Endothelial cell of umbilical vein (primary cell): ENCODE data around the gene QPCT. TPM values are rescaled to one million over a fixed set of nuclear protein-coding genes. Genes with fewer than 3 reads are reported as not detected.

Source experiments
- BruUV-seq: library from RNA; stranded (reverse); fragments of 400-500 nt; replicated peaks from 2 replicates; lab custom pipeline; 2021; lab: Mats Ljungman, UMichigan
- CTCF ChIA-PET: fragments of 300-600, 350-600 bp; sonication (Branson Sonifier 250); formaldehyde crosslinking; loops from one replicate; lab custom pipeline; 2021; ENCODE audit warnings: antibody characterized with exemption, inconsistent platforms; lab: Charles Lee
- POLR2A ChIA-PET: fragments of 300-600, 350-600 bp; sonication (Branson Sonifier 250); formaldehyde crosslinking; loops from one replicate; lab custom pipeline; 2021; ENCODE audit warnings: antibody characterized with exemption, inconsistent platforms; lab: Charles Lee
- DNase-seq: peaks from one replicate; pipeline ENCODE4 v3.0.0-alpha.2; 2011; ENCODE audit warnings: low read depth, low spot score
- FAIRE-seq: peaks from 2 replicates; lab custom pipeline; 2011; peaks lifted over from hg19 to GRCh38; lab: Jason Lieb, UNC
- H2AFZ ChIP-seq: 2 replicates; pipeline ENCODE4 v1.6.0; 2012; ENCODE audit warnings: low read depth, low read length, control low read depth, inconsistent platforms
- H3K27ac ChIP-seq: 2 replicates; pipeline ENCODE4 v1.5.1; 2011; ENCODE audit warnings: low read depth, mild to moderate bottlenecking, control low read depth, low read length, moderate library complexity; ENCODE audit not compliant: insufficient read depth
- H3K27me3 ChIP-seq, 2 experiments: 2 replicates each; pipeline versions ENCODE4 v1.6.0 to v1.6.1; 2011; ENCODE audit warnings: low read length in 2 of 2, mixed read lengths in 1 of 2; ENCODE audit not compliant: control insufficient read depth in 2 of 2, insufficient read depth in 2 of 2
- H3K36me3 ChIP-seq, 2 experiments: 2 replicates in 1 of 2; 3 replicates in 1 of 2; pipeline ENCODE4 v1.5.1; 2011; ENCODE audit warnings: low read length in 2 of 2, mild to moderate bottlenecking in 1 of 2, moderate library complexity in 1 of 2; ENCODE audit not compliant: control insufficient read depth in 2 of 2, insufficient read depth in 2 of 2; ENCODE audit errors: extremely low read depth in 1 of 2
- H3K4me1 ChIP-seq: 3 replicates; pipeline ENCODE4 v1.5.1; 2011; ENCODE audit warnings: mild to moderate bottlenecking, low read length; ENCODE audit not compliant: control insufficient read depth, insufficient read depth; ENCODE audit errors: extremely low read depth
- H3K4me2 ChIP-seq: 2 replicates; pipeline ENCODE4 v1.6.1; 2011; ENCODE audit warnings: low read length, control low read depth, mixed read lengths; ENCODE audit not compliant: insufficient read depth
- H3K4me3 ChIP-seq, 3 experiments: fragments of 200-600 bp in 1 of 3; sonication (generic), shearing (Covaris generic) in 1 of 3; replicated peaks in 1 of 3; 2 replicates each; pipeline ENCODE4 v1.5.1; 2011 to 2016; ENCODE audit warnings: control low read depth in 3 of 3, low read length in 3 of 3, mild to moderate bottlenecking in 2 of 3, inconsistent platforms in 1 of 3, low read depth in 1 of 3, moderate library complexity in 1 of 3; ENCODE audit not compliant: insufficient read depth in 1 of 3
- H3K79me2 ChIP-seq: 2 replicates; pipeline ENCODE4 v1.6.0; 2012; ENCODE audit warnings: low read length, inconsistent platforms; ENCODE audit not compliant: control insufficient read depth, insufficient read depth
- H3K9ac ChIP-seq: replicated peaks from 2 replicates; pipeline ENCODE3; 2011; ENCODE audit warnings: low read length, control low read depth; ENCODE audit not compliant: insufficient read depth; ENCODE audit errors: extremely low read depth
- H3K9me1 ChIP-seq: replicated peaks from 3 replicates; pipeline ENCODE4 v1.6.0; 2011; ENCODE audit warnings: mild to moderate bottlenecking, low read length; ENCODE audit not compliant: control insufficient read depth, insufficient read depth; ENCODE audit errors: extremely low read depth
- H3K9me3 ChIP-seq: replicated peaks from 2 replicates; pipeline ENCODE4 v1.5.1; 2012; ENCODE audit warnings: low read length, inconsistent platforms; ENCODE audit not compliant: control insufficient read depth, insufficient read depth
- H4K20me1 ChIP-seq: replicated peaks from 2 replicates; pipeline ENCODE3; 2011; ENCODE audit warnings: mild to moderate bottlenecking, low read length; ENCODE audit not compliant: control insufficient read depth, insufficient read depth; ENCODE audit errors: extremely low read depth
- FOS ChIP-seq: IDR thresholded peaks from 2 replicates; pipeline ENCODE4 v1.6.1; 2011; ENCODE audit warnings: mild to moderate bottlenecking, low read length, moderate library complexity, borderline replicate concordance; ENCODE audit not compliant: insufficient read depth
- GATA2 ChIP-seq: IDR thresholded peaks from 2 replicates; pipeline ENCODE4 v1.7.0; 2011; ENCODE audit warnings: low read depth, mild to moderate bottlenecking, moderate library complexity, mixed read lengths, low read length; ENCODE audit not compliant: insufficient read length, insufficient read depth
- JUN ChIP-seq: IDR thresholded peaks from 2 replicates; pipeline ENCODE4 v1.6.1; 2011; ENCODE audit warnings: borderline replicate concordance, low read depth; ENCODE audit not compliant: insufficient read length, insufficient read depth
- MAX ChIP-seq: IDR thresholded peaks from 2 replicates; pipeline ENCODE4 v1.6.1; 2011; ENCODE audit not compliant: insufficient read depth, insufficient read length
- MYC ChIP-seq: IDR thresholded peaks from one replicate; pipeline ENCODE4 v1.6.1; 2011; ENCODE audit warnings: mild to moderate bottlenecking, low read depth, low read length
- POLR2A ChIP-seq: IDR thresholded peaks from 2 replicates; pipeline ENCODE4 v1.6.1; 2012; ENCODE audit warnings: low read depth, mild to moderate bottlenecking, control low read depth, low read length
- POLR2AphosphoS5 ChIP-seq: IDR thresholded peaks from 2 replicates; pipeline ENCODE4 v1.6.1; 2012; ENCODE audit warnings: low read depth, mild to moderate bottlenecking, control low read depth, low read length, moderate library complexity; ENCODE audit not compliant: insufficient read depth
- dilution Hi-C: fragments of 300-500 bp; cut with MboI; formaldehyde crosslinking; loops from one replicate; pipeline ENCODE4 v1.15.0; 2019; ENCODE audit warnings: low sequenced_read_pairs; ENCODE audit not compliant: extremely low pct_ligation_motif_present
- intact Hi-C: fragments of 100-400 bp; cut with micrococcal nuclease; formaldehyde crosslinking; loops from one replicate; pipeline ENCODE4 v1.10.0; 2022
- polyA plus RNA-seq, 4 experiments: library from polyadenylated mRNA; depleted of rRNA in 3 of 4; stranded (reverse) in 3 of 4; unstranded in 1 of 4; fragments of >200 nt; gene quantifications; 2 replicates each; pipeline versions ENCODE4 v1.2.1 to v1.2.3, GENCODE V29; 2011 to 2012; ENCODE audit warnings: missing spikeins in 1 of 4
- total RNA-seq: library from RNA; stranded (reverse); gene quantifications from 2 replicates; pipeline ENCODE4 v1.2.3, GENCODE V29; 2021

Gene QPCT
- total and polyA plus RNA-seq, 2 donors (not counting 3 experiments of a cell fraction or from before 2014, with no cell fraction given), result 12.8 to 17.2 TPM

GRCh38 chr2:37389989-37390765 lies 45.7 kb downstream of the QPCT start:
- DNase-seq (peak; percentile 88), FAIRE-seq (peak; percentile 99)
- Histone ChIP-seq H3K36me3 (no peaks in the 10 kb centered on the region), H3K4me2 (peak overlapping the region; percentile 60), H4K20me1 (no peaks in the 10 kb centered on the region), H3K79me2 (no peaks in the 10 kb centered on the region), H3K27me3 (no peaks in the 10 kb centered on the region), H3K9ac (no peak overlapping the region), H3K9me1 (no peaks in the 10 kb centered on the region), H3K27ac (peak overlapping the region; percentile 78), H3K4me3 (no peak overlapping the region), H3K9me3 (no peaks in the 10 kb centered on the region), H3K4me1 (peaks cover 28% of the 10 kb centered on the region), H2AFZ (peak overlapping the region; percentile 24)
- POLR2A ChIA-PET, result interaction anchor here (0.7 kb wide), 1 partner anchor 884 kb away, joined by 9 read pairs; no protein-coding TSS in a partner anchor
- peak; percentile 76 for TF ChIP-seq GATA2
- TF ChIP-seq FOS, result peak; percentile 98
- TF ChIP-seq JUN, result peak; percentile 83
- no peak for TF ChIP-seq MAX
- TF ChIP-seq MYC, result no peak
- peak; percentile 82 for TF ChIP-seq POLR2A
- TF ChIP-seq POLR2AphosphoS5, result peak; percentile 95
- intact Hi-C loops, result loop anchor here (1.0 to 2.0 kb wide), 4 partner anchors 10 to 439 kb away; partner anchors contain the start of gene PRKD3
- BruUV-seq, result TSS peak; percentile 90
- dilution Hi-C loops, result no loop called here
- CTCF ChIA-PET, result interaction anchor here (0.7 to 2.9 kb wide), 9 partner anchors 10 to 488 kb away, joined by 3 to 34 read pairs (median 9); partner anchors contain the start of gene PRKD3
